A673 (cell line): ENCODE data around the gene ZNF91.

Experiments used
- EZH2 ChIP-seq: fragments of 200-600 bp; sonication (generic); IDR thresholded peaks from 2 replicates; pipeline ENCODE4 v1.6.1; 2017; ENCODE audit warnings: borderline replicate concordance, low read depth, mild to moderate bottlenecking, mixed read lengths, antibody characterized with exemption, low read length; ENCODE audit not compliant: poor library complexity, severe bottlenecking
- TF ChIP-seq, protein P1 (sequence below): fragments of 300-800, 200-600 bp; sonication (generic); conservative IDR thresholded peaks from 2 replicates; pipeline ENCODE4 v1.5.1; 2017; ENCODE audit warnings: low read depth, mild to moderate bottlenecking, antibody characterized with exemption, low read length, moderate library complexity, mixed read lengths

DNA sequence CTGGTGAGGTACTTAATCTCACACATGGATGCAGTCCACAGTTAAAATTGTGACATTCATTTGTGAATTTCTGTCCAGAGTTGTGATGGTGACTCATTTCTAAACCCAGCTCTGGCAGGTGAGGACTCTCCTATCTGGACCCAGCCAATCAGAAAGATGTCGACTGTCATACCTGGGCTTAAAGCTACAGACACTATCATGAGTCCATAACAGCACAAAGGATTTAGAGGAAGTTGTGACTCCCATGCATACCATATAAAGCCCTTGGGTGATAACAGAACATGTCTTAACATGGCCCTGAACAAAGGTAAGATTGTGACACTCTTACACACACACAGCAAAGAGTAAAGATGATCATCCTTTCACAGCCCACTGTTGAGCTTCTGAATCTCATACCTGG is 85.3 kb downstream of the ZNF91 start:
- TF ChIP-seq, protein P1, sequence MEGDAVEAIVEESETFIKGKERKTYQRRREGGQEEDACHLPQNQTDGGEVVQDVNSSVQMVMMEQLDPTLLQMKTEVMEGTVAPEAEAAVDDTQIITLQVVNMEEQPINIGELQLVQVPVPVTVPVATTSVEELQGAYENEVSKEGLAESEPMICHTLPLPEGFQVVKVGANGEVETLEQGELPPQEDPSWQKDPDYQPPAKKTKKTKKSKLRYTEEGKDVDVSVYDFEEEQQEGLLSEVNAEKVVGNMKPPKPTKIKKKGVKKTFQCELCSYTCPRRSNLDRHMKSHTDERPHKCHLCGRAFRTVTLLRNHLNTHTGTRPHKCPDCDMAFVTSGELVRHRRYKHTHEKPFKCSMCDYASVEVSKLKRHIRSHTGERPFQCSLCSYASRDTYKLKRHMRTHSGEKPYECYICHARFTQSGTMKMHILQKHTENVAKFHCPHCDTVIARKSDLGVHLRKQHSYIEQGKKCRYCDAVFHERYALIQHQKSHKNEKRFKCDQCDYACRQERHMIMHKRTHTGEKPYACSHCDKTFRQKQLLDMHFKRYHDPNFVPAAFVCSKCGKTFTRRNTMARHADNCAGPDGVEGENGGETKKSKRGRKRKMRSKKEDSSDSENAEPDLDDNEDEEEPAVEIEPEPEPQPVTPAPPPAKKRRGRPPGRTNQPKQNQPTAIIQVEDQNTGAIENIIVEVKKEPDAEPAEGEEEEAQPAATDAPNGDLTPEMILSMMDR, result no peak
- no peak for TF ChIP-seq EZH2
